HG02870 (cell line): ENCODE results near the gene CD34.
A peak's percentile ranks its signal among the peaks of the same experiment; 100 is the strongest.

ENCODE experiments used
- ATAC-seq: cut with Tn5 transposase; IDR thresholded peaks from one replicate; pipeline ENCODE4 v1.9.1; 2021; ENCODE audit warnings: mild to moderate bottlenecking, moderate library complexity; ENCODE audit not compliant: unreplicated experiment

CD34 gene, protein sequence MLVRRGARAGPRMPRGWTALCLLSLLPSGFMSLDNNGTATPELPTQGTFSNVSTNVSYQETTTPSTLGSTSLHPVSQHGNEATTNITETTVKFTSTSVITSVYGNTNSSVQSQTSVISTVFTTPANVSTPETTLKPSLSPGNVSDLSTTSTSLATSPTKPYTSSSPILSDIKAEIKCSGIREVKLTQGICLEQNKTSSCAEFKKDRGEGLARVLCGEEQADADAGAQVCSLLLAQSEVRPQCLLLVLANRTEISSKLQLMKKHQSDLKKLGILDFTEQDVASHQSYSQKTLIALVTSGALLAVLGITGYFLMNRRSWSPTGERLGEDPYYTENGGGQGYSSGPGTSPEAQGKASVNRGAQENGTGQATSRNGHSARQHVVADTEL

DNA sequence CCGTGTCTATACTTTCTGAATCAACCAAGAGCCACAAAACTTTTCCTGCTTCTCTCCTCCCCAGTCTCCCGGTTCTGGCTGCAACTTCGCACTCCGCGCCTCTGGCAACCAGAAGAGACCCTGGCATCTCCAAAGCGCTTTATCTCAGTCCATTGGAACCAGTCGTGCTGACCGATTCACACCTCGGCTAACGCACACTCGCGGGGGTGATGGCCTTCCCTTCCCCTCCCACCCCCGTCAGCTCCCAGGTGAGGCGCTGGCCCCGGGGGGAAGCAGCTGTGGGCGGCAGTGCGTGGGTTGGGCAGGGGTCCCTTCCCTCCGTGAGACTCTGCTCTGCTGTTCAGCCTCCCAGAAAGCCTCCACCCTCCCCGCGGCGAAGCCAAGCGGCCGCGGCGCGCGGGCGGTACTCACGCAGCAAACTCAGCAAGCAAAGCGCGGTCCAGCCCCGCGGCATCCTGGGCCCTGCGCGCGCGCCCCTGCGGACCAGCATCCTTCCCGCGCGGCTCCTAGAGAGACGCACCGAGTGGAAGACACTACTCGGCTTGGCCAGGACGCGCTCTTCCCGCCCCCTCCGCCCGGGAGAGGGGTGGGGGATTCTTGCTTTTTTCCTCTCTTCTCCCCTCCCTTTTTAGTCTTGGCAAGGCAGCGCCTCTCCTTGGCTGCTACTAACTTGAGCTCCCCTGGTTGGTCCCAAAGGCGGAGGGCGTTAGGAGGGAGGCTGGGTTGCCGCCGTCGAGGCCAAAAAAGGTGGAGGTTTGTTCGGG, at the start of gene CD34:
TSS of gene CD34 (minus strand) at position 535 of the 764 bp plus-strand sequence. CDS start at position 490, 45 bp downstream.
- ATAC-seq, result no peak

DNA sequence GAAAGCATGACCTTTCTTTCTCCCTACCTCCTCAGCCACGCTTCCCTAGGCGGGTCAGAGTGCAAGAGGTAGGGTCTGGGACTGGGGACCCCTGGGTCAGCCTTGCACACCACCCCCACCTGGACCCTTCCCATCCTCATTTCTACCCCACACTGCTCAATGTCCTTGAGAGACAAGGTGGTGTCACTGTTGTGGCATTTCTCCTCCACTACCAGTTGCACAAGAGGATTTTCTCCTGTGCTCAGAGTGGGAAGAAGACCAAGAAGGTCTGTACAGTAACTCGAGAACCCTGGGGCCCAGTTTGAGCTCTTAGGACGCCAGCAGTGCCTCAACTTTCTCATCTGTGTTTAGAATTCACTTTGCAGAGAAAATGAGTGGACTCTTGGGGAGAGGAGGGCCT, 49.4 kb upstream of the CD34 start:
- ATAC-seq, result no peak

DNA sequence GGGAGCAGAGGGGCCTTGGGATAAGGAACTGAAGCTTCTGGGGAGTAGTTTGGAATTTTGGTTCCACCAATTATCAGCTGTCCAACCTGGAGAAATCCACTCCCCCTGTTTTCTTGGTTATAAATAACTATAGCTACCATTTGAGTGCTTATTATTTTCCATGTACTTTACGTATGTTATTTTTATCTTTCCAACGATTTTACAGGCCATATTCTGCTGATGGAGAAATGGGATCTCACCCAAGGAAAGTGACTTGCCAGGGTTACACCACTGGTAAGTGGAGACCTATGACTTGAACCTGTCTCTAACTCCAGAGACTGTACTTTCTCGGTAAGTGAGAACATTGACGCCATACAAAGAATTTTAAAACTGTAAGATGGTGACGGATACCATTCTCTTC, 49.0 kb upstream of the CD34 start:
- ATAC-seq, result no peak

DNA sequence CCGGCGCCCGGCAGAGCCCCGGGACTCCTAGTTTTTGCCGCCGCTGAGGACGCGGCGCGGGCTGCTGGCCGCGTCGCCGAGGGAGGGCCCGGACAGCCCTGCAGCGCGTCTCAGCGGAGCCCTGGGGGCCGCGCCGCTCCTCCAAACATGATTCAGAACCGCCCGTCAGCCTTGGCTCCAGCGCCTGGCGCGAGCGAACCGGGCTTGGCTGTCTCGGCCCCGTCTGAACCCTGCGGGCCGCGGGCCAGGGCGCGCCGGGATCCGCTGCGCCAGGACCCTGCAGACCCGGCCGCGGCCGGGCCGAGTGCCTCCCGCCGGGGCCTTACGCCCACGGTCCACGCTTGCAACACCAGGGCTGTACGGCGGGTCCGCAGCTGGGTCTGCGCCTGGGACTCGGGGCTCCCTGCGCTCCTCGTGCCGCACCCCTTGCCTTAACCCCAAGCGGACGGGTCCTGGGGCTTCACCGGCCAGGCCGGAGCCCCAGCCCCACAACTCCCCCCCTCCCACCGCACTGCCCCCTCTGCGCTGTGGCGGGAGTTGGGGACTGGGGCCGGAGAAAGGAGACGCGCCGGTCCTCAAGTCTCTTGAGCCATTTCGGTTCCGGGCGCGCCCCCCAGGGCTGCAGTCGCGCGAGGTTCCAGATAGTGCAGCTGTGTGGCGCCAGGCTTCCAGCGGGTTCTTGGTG, 48.4 kb upstream of the CD34 start:
- no peak for ATAC-seq

DNA sequence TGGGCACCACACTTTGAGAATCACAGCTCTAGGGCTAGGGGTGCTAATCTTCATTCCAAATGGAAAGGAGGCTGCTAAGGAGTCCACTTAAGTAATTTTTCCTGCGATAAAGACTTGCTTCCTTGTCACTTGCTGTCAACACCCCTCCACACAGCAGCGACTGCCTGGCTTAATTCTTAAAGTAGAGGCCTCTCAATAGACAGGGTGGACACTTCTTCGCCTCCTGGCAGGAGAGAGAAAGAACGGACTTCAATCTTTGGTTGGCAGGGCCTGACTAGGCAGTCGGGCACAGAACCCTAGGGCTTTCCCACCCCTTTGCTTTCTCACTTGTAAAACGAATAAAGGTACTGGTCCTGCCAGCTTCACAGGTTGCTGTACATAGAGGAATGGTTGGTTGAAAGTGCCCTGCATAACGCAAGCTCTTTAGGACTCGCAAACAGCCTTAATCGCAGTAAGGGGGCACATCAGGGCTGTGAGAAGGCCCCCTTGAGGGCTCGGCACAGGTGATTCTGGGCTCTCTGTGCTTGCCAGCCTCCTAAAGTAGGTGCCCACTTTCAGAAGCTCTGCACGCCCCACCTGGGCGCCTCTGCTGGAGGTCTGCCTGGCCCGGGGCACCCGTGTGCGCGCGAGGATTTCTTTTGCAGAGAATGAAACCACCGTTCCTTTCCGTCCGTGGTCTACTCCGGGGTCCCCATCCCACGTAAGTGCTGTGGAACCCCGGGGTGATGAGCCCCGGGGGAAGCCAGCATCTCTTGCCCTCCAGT, 47.6 kb upstream of the CD34 start:
- no peak for ATAC-seq

DNA sequence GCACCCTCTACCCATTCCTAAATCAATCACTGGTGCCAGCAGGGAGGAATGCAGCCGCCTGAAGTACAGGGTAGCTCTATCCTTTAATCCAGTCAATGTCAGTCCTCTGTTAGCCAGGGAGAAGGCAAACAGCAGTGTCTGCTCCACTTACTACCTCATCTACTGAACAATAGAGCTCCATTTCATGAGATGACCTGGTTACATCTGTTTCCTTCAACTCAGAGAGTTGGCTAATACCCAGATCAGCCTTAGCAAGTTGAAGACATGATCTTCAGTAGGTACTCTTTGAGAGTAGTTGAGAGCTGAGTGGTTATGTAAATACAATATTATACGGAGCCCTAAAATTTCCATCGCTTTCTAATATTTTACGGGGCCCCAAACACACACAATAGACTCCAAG, 46.1 kb upstream of the CD34 start:
- no peak for ATAC-seq

DNA sequence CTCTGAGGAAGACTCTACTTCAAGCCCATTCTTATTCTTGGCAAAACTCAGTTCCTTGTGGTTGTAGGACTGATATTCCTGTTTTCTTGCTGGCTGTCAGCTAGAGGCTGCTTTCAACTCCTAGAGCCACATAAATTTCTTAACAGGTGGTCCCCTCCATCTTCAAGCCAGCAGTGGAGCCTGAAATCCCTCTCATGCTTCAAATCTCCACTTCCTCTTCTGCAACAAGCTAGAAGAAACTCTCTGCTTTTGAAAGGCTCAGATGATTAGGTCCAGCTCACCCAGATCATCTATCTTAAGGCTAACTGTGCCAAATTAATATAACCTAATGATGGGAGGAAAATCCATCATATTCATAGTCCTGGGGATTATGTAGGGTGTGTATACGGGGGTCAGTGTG, 43.2 kb upstream of the CD34 start:
- ATAC-seq, result no peak

DNA sequence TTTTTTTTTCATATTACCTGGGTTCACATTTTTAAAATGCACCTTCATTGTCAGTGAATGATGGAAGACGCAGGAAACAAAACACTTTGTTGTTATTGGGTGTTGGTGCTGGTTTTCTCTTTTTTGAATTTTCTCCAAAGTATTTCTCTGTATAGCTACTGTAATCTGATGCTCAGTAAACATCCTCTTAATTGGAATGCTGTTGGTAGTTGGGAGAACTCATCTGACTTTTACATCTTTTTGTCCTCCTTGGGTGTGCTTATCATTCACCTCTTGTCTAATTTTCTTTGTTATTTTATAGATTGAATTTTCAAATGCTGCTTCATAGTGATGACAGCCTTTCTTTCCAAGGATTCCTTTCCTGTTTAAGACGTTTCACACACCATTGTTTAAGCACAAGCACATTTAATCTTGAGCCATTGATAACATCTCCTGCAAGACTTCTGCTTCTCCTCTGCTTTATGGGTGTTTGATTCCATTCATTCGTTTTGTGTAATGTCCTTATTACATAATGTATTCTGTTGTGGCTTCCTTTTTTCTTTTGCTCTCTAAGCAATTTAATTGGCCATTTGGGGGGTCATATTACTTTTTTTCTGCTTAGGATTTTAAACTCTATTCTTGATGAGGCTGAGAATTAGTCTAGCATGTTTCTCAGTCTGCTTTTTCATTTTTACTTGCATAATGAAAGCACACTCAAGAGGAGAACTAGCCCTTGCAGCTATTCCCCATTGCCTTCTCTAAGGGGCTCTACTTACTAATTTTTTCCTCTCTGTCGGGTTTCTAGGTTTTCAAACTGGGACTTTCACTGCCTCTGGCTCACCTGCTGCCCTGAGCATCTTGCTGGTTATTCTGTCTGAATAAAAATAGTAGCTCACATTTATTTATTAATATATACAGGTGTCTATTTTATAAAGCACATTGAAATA, 42.0 kb upstream of the CD34 start:
- ATAC-seq, result peak; percentile 61

DNA sequence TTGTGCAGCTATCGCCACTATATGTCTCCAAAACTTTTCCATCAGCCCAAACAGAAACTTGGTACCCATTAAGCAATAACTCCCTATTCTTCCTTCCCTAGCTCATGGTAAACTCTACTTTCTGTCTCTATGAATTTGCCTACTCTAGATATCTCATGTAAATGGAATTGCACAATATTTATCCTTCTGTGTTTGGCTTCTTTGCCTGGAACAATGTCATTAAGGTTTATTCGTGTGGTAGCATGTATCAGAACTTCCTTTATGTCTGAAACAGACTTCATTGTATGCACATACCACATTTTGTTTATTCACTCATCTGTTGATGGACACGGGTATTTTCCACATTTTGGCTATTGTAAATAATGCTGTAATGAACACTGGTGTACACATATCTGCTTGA, 40.7 kb upstream of the CD34 start:
- no peak for ATAC-seq

DNA sequence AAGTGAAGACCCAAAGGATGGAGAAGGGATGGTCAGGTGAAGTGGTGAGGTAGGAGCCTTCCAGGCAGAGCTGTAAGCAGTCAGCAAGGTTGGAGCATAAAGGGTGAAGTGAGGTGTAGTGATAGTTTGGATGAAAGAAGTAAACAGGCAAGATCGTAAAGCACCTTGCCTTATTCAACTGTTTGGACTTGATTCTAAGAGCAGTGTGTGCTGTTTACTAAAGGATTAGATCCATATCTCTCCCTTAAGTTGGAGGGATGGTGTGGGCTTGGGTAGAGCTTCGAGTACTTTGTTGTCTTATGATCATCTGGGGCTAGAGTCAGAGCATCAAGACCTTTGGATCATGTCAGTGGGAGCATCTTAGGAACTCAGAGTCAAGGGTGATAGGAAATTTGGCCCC, 39.8 kb upstream of the CD34 start:
- ATAC-seq, result no peak

DNA sequence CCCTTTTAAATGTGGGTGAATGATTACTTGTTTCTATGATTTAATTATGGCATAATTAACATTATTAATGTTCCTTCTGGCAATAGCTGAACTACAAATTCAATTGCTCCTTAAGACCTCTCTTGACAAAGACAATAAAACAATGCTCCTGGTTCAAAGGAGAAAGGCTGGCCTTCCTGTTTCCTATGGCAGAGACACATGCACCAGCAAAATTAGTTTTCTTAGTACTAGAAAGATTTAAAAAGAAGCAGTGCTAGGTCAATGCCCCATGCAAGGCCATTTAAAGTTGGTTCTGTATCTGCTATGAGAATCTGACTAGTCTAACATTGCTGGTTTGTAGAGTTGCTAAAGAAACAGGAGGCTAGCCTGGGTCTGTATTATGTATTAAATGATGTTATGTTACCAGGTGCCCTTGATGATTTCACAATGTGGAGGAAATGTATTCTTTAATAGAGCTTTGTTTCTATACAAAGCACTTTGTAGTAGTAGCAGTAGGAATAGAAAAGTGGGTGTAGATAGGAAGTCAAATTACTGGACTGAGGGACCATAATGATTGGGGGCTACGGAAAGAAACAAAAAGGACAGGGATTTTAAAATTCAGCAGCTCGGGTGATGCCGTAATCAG, 38.8 kb upstream of the CD34 start:
- ATAC-seq, result no peak

DNA sequence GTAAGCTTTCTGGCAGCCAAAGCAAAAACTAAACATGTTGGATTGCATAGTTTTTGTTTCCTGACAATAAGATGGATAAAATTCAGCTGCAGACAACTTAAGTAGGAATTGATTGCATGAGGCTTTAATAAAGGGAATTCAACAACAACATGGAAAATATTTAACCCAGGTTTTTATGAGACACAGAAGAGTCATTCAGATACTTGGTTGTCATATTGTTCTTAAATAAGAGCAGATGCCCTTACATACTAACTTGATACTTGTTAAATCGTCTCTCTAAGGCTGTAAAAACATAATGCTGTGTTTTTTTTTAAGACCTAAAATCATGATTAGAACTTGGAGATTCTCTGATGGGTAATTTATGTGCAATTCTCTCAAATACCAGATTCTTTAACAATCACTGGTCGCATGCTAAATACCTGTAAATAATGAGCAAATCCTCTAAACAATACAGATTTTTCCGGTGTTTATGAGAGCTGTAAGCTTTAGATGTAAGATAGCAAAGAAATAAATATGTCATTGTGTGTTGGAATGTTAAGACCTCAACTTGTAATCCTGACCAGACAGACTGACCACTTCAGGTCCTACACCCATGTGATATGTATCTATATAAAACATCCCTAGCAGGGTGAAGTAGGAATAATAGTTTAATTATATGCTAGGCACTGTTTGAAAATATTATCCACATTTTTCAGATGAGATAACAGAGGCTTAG, 37.8 kb upstream of the CD34 start:
- ATAC-seq, result no peak

DNA sequence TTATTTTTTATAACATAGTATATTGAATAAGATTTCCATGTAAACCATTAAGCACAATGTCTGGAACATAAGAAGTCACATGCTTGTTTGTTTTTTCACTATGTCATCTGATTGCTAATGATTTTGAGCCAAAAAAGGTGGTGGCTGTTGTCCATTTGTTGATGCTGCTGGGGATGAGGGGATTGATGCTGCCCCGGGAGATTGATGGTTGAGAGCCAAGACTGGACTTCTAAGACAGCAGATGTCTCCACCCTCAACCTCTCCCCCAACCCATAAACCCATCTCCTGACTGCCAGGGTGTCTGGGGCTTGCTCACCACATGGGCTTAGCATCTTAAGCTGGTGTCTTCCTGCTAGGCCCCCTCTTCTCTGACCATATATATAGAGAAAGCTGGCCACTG, 35.8 kb upstream of the CD34 start:
- ATAC-seq, result no peak

DNA sequence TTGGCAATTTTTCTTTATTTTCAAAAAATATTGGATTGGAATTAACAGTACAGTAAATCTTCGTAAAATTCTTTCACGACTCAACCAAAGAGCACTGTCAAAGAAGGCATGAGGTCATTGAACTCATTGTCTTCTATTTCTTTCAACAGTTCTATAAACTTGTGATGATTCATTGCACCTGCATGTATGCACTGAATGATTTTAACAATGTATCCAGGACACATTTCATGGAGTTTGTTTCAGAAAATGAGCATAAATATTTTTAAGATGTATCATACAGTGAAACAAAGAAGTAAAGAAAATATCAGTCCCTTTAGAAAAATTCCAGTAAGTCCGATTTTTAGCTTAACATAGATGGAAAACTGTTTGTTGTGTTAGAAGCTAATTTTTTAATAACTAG, 33.6 kb upstream of the CD34 start:
- ATAC-seq, result no peak

DNA sequence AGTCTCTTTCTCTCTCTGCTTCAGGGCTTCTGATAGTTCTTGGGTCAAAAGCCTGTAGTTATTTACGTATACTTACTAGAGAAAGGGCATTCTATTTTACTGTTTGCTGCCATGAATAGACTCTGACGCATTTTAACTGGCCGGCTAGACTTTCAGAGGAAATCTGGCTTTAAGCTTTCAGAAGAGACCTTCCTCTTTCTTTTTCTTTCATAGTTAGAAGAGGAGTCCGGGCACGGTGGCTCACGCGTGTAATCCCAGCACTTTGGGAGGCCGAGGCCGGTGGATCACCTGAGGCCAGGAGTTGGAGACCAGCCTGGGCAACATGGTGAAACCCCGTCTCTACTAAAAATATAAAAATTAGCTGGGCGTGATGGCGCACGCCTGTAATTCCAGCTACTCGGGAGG, 31.4 kb upstream of the CD34 start:
- peak; percentile 55 for ATAC-seq

DNA sequence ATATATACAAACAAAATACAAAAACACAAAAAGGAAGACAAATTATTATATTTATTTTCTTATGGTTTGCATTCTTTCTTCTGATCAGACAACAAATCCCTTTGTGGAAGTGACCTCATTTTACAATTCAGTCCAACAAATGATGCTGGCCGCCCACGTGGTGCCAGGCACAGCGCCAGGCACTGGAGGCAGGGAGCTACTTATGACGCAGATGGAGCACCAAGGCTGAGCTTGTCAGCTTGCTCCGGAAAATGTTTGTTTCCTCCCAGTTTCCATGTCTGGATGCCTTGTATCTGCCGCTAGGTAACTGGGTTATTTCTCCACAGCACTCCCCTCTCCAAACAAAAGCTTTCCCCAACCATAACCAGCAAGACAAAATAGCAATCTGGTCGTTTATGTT, 30.7 kb upstream of the CD34 start:
- ATAC-seq, result no peak

DNA sequence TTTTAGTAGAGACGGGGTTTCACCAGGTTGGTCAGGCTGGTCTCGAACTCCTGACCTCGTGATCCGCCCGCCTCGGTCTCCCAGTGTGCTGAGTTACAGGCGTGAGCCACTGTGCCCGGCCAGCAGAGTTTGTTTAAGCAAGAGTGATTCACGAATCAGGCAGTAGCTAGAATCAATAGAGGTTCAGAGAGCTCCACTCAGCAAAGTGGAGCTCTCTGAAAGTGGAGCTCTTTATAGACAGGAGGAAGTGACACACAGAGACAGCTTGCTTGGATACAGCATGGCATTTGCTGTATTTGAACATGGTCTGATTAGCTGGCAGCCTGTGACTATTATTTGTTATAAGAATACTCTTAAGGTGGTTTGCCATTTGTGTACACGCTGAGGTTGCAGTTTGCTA, 27.1 kb upstream of the CD34 start:
- ATAC-seq, result no peak

DNA sequence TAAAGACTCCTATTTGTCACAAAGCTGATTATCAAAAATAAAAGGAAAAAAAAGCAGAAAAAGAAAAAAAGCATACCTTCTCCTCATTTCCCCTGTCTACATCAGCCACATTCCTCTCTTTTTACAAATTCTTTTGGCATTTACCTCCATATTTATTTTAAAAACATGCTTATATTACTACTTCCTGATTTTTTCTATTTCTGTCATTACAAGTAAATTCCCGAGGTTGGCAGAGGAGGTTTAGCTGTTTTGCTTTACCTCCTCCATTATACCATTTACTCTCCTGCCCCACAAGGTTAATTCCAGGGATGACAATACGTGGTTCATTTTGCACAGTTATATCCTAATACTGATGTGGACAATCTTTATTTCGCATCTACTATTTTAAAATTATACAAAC, 26.3 kb upstream of the CD34 start:
- no peak for ATAC-seq

DNA sequence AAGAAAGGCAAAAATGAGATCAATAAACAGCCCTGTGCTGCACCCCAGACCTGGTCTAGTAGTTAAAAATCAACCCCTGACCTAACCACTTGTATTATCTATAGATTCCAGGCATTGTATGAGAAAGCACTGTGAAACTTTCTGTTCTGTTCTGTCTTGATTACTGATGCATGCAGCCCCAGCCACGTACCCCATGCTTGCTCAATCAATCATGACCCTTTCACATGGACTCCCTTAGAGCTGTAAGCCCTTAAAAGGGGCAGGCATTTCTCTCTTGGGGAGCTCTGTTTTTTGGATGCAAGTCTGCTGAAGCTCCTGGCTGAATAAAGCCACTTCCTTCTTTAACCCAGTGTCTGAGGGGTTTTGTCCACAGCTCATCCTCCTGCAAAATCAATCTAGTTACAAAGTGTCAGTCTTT, 24.2 kb upstream of the CD34 start:
- peak; percentile 93 for ATAC-seq
